Measurements from ENCODE around the gene HOXA9.

GRCh38 chr7:27147199-27148030 is 17.9 kb downstream of the HOXA9 start, which contains the start of gene HOXA6:
- TF ChIP-seq CTCF (IDR thresholded peaks at IDR 0.05 in 2 of 3, conservative IDR thresholded peaks at IDR 0.05 in 1 of 3; ENCODE audit: borderline replicate concordance in 1 of 3, insufficient read depth in 1 of 3, low read depth in 2 of 3, low read length in 2 of 3) = no peak
- TF ChIP-seq ZBTB33 (IDR thresholded peaks at IDR 0.05; ENCODE audit: extremely low read depth, insufficient replicate concordance, low read length) = no peak
